Small intestine (tissue), 7 donors: ENCODE measurements around the gene CLEC2D. TPM values are rescaled to one million over a fixed set of nuclear protein-coding genes. Genes with fewer than 3 reads are reported as not detected.
A peak's percentile ranks its signal among the peaks of the same experiment; 100 is the strongest.
"Not testable (repeated sequence)": the region's sequence is repeated elsewhere in the genome, so short reads cannot be mapped to it uniquely, and the experiment has no call there.

ENCODE experiments used
- DNase-seq, 2 donors: peaks; one replicate each; pipeline versions ENCODE4 v3.0.0 to v3.0.0-alpha.2; 2013
- FAIRE-seq: peaks from 2 replicates; lab custom pipeline; 2012; peaks lifted over from hg19 to GRCh38; lab: Jason Lieb, UNC
- H3K27ac ChIP-seq, 3 donors: one replicate each; pipeline ENCODE4 v1.5.1; 2013; ENCODE audit warnings: low read length in 2 of 3, mild to moderate bottlenecking in 2 of 3, control low read depth in 1 of 3, inconsistent platforms in 1 of 3, low read depth in 1 of 3, moderate library complexity in 1 of 3
- H3K27me3 ChIP-seq, 3 donors: one replicate each; pipeline ENCODE4 v1.6.1; 2013; ENCODE audit warnings: low read length in 3 of 3, inconsistent platforms in 1 of 3; ENCODE audit not compliant: control insufficient read depth in 3 of 3, insufficient read depth in 3 of 3
- H3K36me3 ChIP-seq, 3 donors: one replicate each; pipeline ENCODE4 v1.6.1; 2013; ENCODE audit warnings: low read length in 3 of 3, inconsistent platforms in 1 of 3, low read depth in 1 of 3, mild to moderate bottlenecking in 1 of 3, moderate library complexity in 1 of 3; ENCODE audit not compliant: control insufficient read depth in 3 of 3, insufficient read depth in 2 of 3
- H3K4me1 ChIP-seq, 3 donors: one replicate each; pipeline ENCODE4 v1.6.1; 2013; ENCODE audit warnings: low read length in 2 of 3, inconsistent platforms in 1 of 3, low read depth in 1 of 3, mild to moderate bottlenecking in 1 of 3, moderate library complexity in 1 of 3; ENCODE audit not compliant: control insufficient read depth in 3 of 3, insufficient read depth in 2 of 3
- H3K4me3 ChIP-seq, 3 donors: one replicate each; pipeline ENCODE4 v1.5.1; 2013; ENCODE audit warnings: low read length in 3 of 3, control low read depth in 1 of 3, inconsistent platforms in 1 of 3, low read depth in 1 of 3, mild to moderate bottlenecking in 1 of 3, moderate library complexity in 1 of 3
- H3K9me3 ChIP-seq, 2 donors: one replicate each; pipeline ENCODE4 v1.6.1; 2013; ENCODE audit warnings: low read depth in 1 of 2, low read length in 1 of 2; ENCODE audit not compliant: control insufficient read depth in 2 of 2, insufficient read depth in 1 of 2
- WGBS, 3 donors: extraction: QIAGEN DNeasy Blood & Tissue Kit; methylation state at CpG; one replicate each; pipeline ENCODE4 v1.1.7; 2013; 5-methylcytosine and 5-hydroxymethylcytosine counted together
- polyA plus RNA-seq, 4 donors: library from polyadenylated mRNA; stranded (reverse) in 3 of 4; unstranded in 1 of 4; fragments of 200-250 nt in 3 of 4; fragments of 120-200 nt in 1 of 4; gene quantifications; one replicate each; pipeline versions ENCODE4 v1.2.1 to v1.2.3, GENCODE V29; 2013
- donor health status: healthy with polysubstance abuse.
- donor health status: control.
- donor health status: control.
- donor health status: Bipolar disorder and iron deficiency.
- donor health status: healthy.

Gene CLEC2D
- polyA plus RNA-seq, 4 donors, result 0.67 to 8.5 (median 2.2) TPM

DNA sequence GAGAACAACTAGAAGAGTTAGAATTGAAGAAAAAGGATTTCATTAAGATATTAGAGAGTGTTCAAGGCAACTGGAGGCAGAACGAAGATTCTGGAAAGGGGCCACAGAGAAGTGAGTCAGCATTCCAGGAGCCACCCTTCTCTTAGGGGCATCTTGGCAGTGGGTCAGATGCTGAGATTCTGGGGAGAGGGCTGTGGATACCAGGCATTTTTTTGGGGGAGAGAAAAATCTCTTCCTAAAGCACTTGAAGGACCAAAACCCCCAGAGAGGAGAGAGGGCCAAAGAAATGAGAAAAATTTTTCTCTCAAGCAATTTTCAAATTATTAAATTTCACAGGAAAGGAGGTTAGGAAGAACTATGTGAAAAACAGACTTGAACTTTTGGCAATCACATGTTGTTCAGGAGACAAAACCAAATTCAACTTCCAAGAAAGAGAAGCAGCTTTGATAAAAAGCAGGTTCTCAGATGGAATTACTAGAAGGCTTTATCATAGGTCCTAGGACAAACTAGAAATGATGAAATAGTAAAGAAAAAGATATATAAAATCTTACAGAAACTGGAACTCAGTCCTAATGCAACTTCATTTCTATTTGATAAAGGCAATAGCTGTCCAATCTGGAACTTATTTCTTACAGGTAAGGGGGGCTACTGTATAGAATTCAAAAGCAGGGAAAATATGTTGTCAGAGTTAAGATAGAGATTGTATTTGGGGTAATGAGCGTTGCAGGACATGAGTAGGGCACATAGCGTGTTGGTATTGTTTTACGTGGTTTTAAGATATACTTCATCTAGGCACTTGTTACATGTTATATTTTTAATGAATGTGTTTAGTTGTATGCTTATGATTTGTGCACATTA lies 1.1 kb upstream of the CLEC2D start:
- no peak overlapping the region for H3K4me3 ChIP-seq
- no peaks in the 10 kb centered on the region for H3K9me3 ChIP-seq
- H3K27me3 ChIP-seq, result no peaks in the 10 kb centered on the region
- whole genome bisulfite sequencing, 3 donors, result 75 to 83% (median 75%) methylated on average over 4 of the region's 4 CpGs
- FAIRE-seq, result no peak
- H3K36me3 ChIP-seq, result peaks cover 0 to 2% (median 0%) of the 10 kb centered on the region in 3 donors
- no peak overlapping the region for H3K27ac ChIP-seq
- H3K4me1 ChIP-seq, result no peaks in the 10 kb centered on the region
- DNase-seq, result no peak

DNA sequence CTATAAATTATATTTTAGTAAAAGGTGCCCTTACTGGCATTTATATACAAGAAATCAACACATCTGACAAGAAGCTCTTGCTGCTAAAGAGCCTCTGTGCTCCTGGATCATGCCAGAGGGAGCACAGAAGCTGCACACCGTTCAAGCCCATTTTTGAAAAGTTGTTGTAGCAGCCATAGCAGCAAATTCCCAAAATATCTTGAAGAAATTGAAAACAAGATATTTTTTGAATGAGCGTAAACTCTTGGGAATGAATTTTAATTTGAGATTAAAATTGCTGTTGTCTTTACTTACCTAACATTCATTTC lies 540 bp upstream of the CLEC2D start:
- Histone ChIP-seq H3K36me3 (peaks cover 0 to 8% (median 0%) of the 10 kb centered on the region in 3 donors), H3K27ac (peak overlapping the region in 1 of 3 donors; percentile 64), H3K4me3 (no peak overlapping the region), H3K4me1 (no peaks in the 10 kb centered on the region), H3K9me3 (no peaks in the 10 kb centered on the region), H3K27me3 (no peaks in the 10 kb centered on the region)
- DNase-seq (no peak), FAIRE-seq (no peak)
- 76 to 91% (median 80%) methylated on average over 2 of the region's 2 CpGs for whole genome bisulfite sequencing, 3 donors

DNA sequence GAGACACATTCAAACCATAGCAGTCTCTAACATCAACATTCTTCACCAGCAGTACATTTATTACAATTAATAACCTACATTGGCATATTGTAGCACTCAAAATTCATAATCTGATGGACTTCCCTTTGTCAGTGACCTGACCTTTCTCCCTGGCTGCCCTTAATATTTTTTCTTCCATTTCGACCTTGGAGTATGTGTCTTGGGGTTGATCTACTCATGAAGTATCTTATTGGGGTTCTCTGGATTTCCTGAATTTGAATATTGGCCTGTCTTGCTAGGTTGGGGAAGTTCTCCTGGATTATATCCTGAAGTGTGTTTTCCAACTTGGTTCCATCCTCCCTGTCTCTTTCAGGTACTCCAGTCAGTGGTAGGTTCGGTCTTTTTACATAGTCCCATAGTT lies 2.8 kb downstream of the CLEC2D start:
- DNase-seq, H3K4me3 ChIP-seq, H3K9me3 ChIP-seq, FAIRE-seq, H3K4me1 ChIP-seq, H3K27me3 ChIP-seq: not testable (repeated sequence)
- WGBS, 3 donors, result 69 to 85% (median 76%) methylated on average over 2 of the region's 2 CpGs
- Histone ChIP-seq H3K36me3 (peaks cover 0 to 11% (median 0%) of the 10 kb centered on the region in 3 donors), H3K27ac (peak overlapping the region in 1 of 3 donors; percentile 45)

GRCh38 chr12:9673404-9674225 lies 4.1 kb downstream of the CLEC2D start:
- H3K9me3 ChIP-seq, result no peaks in the 10 kb centered on the region
- peak overlapping the region in 2 of 3 donors; percentile 8 to 12 for H3K4me3 ChIP-seq
- DNase-seq, result peak in 1 of 2 donors; percentile 17
- WGBS, 3 donors, result 49 to 72% (median 52%) methylated on average over 6 of the region's 6 CpGs
- peak overlapping the region in 2 of 3 donors; percentile 36 to 77 for H3K27ac ChIP-seq
- no peaks in the 10 kb centered on the region for H3K27me3 ChIP-seq
- no peaks in the 10 kb centered on the region for H3K4me1 ChIP-seq
- no peak for FAIRE-seq
- peaks cover 0 to 11% (median 0%) of the 10 kb centered on the region in 3 donors for H3K36me3 ChIP-seq

DNA sequence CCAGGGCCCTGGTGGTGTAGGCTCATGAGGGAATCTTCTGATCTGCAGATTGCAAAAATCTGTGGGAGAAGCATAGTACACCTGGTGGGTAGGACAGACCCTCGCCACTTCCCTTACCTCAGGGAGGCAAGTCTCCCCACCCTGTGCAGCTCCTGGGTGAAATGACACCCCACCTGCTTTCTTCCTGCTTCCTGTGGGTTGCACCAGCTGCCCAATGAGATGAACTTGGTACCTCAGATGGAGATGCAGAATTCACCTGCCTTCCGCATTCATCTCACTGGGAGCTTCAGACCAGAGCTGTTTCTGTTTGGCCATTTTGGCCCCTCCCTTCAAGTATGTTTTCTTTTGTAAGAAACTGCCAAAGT lies 4.7 kb downstream of the CLEC2D start:
- FAIRE-seq (no peak), DNase-seq (peak in 1 of 2 donors; percentile 41)
- no peaks in the 10 kb centered on the region for H3K4me1 ChIP-seq
- H3K27me3 ChIP-seq, result no peaks in the 10 kb centered on the region
- peaks cover 0 to 11% (median 0%) of the 10 kb centered on the region in 3 donors for H3K36me3 ChIP-seq
- H3K4me3 ChIP-seq, result no peak overlapping the region
- H3K9me3 ChIP-seq, result no peaks in the 10 kb centered on the region
- peak overlapping the region in 1 of 3 donors; percentile 77 for H3K27ac ChIP-seq
- WGBS, 3 donors, result 67 to 79% (median 73%) methylated on average over 2 of the region's 2 CpGs

- H3K27ac ChIP-seq, H3K4me3 ChIP-seq, H3K9me3 ChIP-seq, H3K27me3 ChIP-seq, DNase-seq, H3K4me1 ChIP-seq, FAIRE-seq: not testable (repeated sequence)
- WGBS, 3 donors, result 93 to 95% (median 93%) methylated on average over 4 of the region's 4 CpGs
- peaks cover 0 to 12% (median 3%) of the 10 kb centered on the region in 3 donors for H3K36me3 ChIP-seq
Observed at GRCh38 chr12:9682508-9682907, 13.0 kb downstream of the CLEC2D start.

DNA sequence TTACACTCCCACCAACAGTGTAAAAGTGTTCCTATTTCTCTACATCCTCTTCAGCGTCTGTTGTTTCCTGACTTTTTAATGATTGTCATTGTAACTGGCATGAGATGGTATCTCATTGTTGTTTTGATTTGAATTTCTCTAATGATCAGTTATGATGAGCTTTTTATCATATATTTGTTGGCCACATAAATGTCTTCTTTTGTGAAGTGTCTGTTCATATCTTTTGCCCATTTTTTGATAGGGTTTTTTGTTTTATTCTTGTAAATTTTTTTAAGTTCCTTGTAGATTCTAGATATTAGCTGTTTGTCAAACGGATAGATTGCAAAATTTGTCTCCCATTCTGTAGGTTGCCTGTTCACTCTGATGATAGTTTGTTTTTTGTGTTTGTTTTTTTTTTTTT lies 13.4 kb downstream of the CLEC2D start:
- H3K4me1 ChIP-seq, DNase-seq, H3K4me3 ChIP-seq, H3K27ac ChIP-seq, H3K27me3 ChIP-seq, H3K9me3 ChIP-seq: not testable (repeated sequence)
- peak; percentile 36 for FAIRE-seq
- H3K36me3 ChIP-seq, result peaks cover 0 to 12% (median 3%) of the 10 kb centered on the region in 3 donors
- WGBS, 3 donors, result 90 to 98% (median 94%) methylated on average over 2 of the region's 2 CpGs

DNA sequence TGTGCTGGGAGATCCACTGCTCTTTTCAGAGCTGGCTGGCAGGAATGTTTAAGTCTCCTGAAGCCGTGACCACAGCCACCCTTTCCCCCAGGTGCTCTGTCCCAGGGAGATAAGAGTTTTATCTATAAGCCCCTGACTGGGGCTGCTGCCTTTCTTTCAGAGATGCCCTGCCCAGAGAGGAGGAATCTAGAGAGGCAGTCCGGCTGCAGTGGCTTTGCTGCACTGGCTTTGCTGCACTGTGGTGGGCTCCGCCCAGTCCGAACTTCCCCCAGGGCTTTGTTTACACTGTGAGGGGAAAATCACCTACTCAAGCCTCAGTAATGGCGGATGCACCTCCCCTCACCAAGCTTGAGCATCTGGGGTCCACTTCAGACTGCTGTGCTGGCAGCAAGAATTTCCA lies 15.9 kb downstream of the CLEC2D start:
- not testable (repeated sequence) for FAIRE-seq, H3K4me3 ChIP-seq, H3K9me3 ChIP-seq, H3K27ac ChIP-seq, H3K4me1 ChIP-seq, H3K27me3 ChIP-seq, DNase-seq
- WGBS, 3 donors, result 76 to 87% (median 78%) methylated on average over 5 of the region's 5 CpGs
- H3K36me3 ChIP-seq, result peaks cover 0 to 17% (median 3%) of the 10 kb centered on the region in 3 donors
